Adrenal gland (tissue), 5 donors: ENCODE data around the gene MMP26.

Experiments
- CTCF ChIP-seq, 6 experiments: fragments of 450-650 bp in 4 of 6; fragments of 200-600 bp in 2 of 6; sonication (generic) in 1 of 6; IDR thresholded peaks; 1 replicate in 5 of 6; 2 replicates in 1 of 6; pipeline versions ENCODE4 v1.5.1 to v1.8.0; 2016 to 2021; ENCODE audit warnings: antibody characterized with exemption in 6 of 6, mild to moderate bottlenecking in 2 of 6, moderate library complexity in 1 of 6
- POLR2A ChIP-seq, 2 donors: fragments of 450-650 bp; IDR thresholded peaks; one replicate each; pipeline ENCODE4 v1.6.1; 2017; ENCODE audit warnings: antibody characterized with exemption in 2 of 2, mild to moderate bottlenecking in 2 of 2, moderate library complexity in 1 of 2
- donor health status: DM: no; HTN: no; CAD: no.

GRCh38 chr11:4704054-4704789 is at the start of gene MMP26:
- TF ChIP-seq POLR2A (IDR thresholded peaks at IDR 0.05) (no peak), CTCF (IDR thresholded peaks at IDR 0.05) (no peak)
